HUDEP-2 (cell line): ENCODE data around the gene SGIP1.

Experiments used
- DNase-seq, 76 experiments: peaks; one replicate each; lab custom pipeline; 2025; ENCODE audit not compliant: unreplicated experiment in 76 of 76; lab: John Stamatoyannopoulos, UW

The SGIP1 gene

GRCh38 chr1:66671455-66671854, 137.5 kb downstream of the SGIP1 start:
- DNase-seq: no peak

- DNase-seq: no peak
Observed at GRCh38 chr1:66676613-66677298, 142.8 kb downstream of the SGIP1 start.

- no peak for DNase-seq
Observed at GRCh38 chr1:66678146-66678545, 144.2 kb downstream of the SGIP1 start.

- DNase-seq: no peak
Observed at GRCh38 chr1:66679140-66679539, 145.2 kb downstream of the SGIP1 start.

- no peak for DNase-seq
Observed at GRCh38 chr1:66681686-66682085, 147.7 kb downstream of the SGIP1 start.

- no peak for DNase-seq
Observed at GRCh38 chr1:66682106-66682505, 148.2 kb downstream of the SGIP1 start.

- no peak for DNase-seq
Observed at GRCh38 chr1:66684353-66684752, 150.4 kb downstream of the SGIP1 start.

GRCh38 chr1:66685265-66685664, 151.3 kb downstream of the SGIP1 start:
- DNase-seq: no peak

- DNase-seq: no peak
Observed at GRCh38 chr1:66685670-66686069, 151.7 kb downstream of the SGIP1 start.

- no peak for DNase-seq
Observed at GRCh38 chr1:66686406-66686805, 152.5 kb downstream of the SGIP1 start.

- no peak for DNase-seq
Observed at GRCh38 chr1:66687358-66687757, 153.4 kb downstream of the SGIP1 start.

GRCh38 chr1:66690666-66691381, 156.9 kb downstream of the SGIP1 start:
- no peak for DNase-seq

- no peak for DNase-seq
Observed at GRCh38 chr1:66692681-66693080, 158.7 kb downstream of the SGIP1 start.

GRCh38 chr1:66693856-66694255, 159.9 kb downstream of the SGIP1 start:
- no peak for DNase-seq

- no peak for DNase-seq
Observed at GRCh38 chr1:66695116-66695515, 161.2 kb downstream of the SGIP1 start.

- DNase-seq: no peak
Observed at GRCh38 chr1:66696771-66697170, 162.8 kb downstream of the SGIP1 start.

- DNase-seq: no peak
Observed at GRCh38 chr1:66699213-66699612, 165.3 kb downstream of the SGIP1 start.

- DNase-seq: no peak
Observed at GRCh38 chr1:66704177-66704875, 170.4 kb downstream of the SGIP1 start.

- no peak for DNase-seq
Observed at GRCh38 chr1:66705110-66705509, 171.2 kb downstream of the SGIP1 start.

- no peak for DNase-seq
Observed at GRCh38 chr1:66711420-66711819, 177.5 kb downstream of the SGIP1 start.

- DNase-seq: no peak
Observed at GRCh38 chr1:66712839-66713238, 178.9 kb downstream of the SGIP1 start.

GRCh38 chr1:66723985-66724384, 190.0 kb downstream of the SGIP1 start:
- no peak for DNase-seq
